Mucosa of gallbladder (tissue), 1 donor: ENCODE measurements around the gene OCA2. TPM values are rescaled to one million over a fixed set of nuclear protein-coding genes. Genes with fewer than 3 reads are reported as not detected.

Source experiments
- DNase-seq: peaks from one replicate; pipeline ENCODE4 v3.0.0-alpha.2; 2020; ENCODE audit warnings: low spot score
- total RNA-seq: library from RNA; stranded (reverse); gene quantifications from one replicate; pipeline ENCODE4 v1.2.1, GENCODE V29; 2021
- donor health status: DM: no; HTN: no; CAD: no.

The OCA2 gene
- total RNA-seq, 1 donor from 2014 or later: not detected

DNA sequence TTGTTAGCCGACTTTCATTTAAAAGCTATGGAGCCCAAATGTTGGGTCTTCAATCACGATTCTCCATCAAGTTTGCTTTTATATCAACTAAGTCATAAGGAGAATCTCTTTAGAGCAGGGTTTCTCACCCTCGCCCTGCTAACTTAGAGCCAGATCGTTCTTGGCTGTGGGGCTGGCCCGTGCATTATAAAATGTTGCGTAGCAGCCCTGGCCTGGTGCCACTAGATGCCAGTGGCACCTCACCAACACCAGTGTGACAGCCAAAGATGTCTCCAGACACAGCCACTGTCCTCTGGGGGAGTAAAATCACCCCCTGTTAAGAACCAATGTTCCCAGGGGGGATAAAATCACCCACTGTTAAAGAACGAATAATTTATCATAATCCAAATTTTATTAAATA, 226.1 kb downstream of the OCA2 start:
- DNase-seq: no peak

DNA sequence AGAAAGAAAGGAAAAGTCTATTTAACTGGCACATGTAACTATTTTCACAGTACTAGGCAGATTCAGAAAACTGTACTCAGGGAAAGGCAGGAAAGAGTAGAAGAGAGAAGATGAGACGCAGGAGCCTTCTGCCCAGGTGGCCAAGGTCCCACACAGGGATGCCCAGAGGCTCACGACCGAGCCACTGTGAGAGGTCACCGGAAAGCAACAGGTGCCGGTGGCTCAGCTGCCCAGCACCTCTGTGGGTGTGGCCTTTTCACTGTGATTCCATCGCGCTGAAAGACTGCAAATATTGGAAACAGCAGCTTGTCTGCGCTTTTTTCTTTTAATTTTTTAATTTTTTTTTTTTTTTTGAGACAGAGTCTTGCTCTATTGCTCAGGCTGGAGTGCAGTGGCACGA, 226.8 kb downstream of the OCA2 start:
- no peak for DNase-seq

DNA sequence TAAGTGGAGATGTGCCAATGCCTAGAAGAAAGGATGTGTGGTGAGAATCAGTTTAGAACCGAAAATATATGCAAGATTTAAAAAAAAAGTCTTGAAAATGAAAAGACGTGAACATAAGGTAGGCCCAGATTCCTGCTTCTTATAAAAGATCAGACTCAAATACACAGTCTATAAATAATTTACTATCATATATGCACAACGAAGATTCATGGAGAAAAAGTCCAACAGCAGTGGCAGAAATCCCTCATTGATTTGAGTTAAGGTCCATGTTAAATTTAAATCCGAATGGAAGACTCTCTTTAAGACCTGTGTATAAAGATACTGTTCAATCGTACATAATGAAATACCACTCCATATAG, 227.2 kb downstream of the OCA2 start:
- no peak for DNase-seq

DNA sequence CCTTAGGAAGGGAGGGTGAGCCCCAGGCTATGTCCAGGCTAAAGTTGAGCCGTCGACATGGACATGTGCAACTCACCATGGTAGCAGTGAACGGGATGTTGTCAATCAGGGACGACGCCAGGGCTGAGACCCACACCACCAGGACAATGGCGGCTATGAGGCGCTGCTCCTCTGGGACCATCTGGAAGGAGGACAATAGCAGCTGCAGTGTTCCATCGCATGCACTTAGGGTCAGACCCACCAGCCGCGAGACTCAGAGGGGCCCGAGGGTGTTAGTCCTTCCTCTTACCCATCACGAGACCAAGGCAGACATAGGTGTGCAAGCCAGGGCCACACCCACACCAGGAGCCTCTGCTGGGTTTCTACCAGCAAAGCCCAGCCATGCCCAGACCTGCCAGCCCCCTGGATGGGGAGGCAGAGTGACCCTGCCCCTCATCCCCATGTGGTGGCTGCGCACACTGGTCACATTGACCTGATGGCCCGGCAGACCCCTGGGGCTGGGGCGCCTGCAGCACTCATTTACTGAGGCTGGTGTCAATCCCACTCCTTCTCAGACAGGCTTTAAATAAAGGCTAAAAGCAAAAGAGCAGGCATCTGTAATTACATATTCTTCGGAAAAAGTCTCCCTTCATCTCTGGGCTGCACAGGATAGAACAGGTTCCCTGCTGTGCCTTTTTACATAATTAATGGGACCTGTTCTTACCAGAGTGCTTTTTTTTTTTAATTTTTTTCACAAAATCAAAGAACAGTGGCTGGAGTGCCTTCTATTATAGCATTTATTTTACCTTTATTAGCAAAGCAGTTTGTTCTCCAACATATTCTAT, 227.8 kb downstream of the OCA2 start:
- no peak for DNase-seq

DNA sequence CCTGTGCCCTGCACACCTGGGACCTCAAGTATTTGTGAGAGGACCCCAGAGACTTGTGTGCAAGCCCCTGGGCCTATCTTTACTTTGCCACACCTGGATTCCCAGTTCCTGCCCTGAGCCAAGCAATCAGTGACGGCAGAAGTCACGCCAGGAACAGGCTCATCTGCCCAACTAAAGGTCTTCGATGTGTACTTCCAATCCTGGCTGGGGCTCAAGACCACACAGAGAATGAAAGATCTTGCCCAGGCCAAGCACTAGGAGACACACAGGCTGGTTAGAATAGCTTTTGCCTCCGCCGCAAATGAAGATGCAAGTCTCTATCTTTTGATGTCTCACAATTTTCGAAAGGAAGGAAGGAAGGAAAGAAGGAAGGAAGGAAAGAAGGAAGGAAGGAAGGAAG, 228.8 kb downstream of the OCA2 start:
- DNase-seq: no peak

DNA sequence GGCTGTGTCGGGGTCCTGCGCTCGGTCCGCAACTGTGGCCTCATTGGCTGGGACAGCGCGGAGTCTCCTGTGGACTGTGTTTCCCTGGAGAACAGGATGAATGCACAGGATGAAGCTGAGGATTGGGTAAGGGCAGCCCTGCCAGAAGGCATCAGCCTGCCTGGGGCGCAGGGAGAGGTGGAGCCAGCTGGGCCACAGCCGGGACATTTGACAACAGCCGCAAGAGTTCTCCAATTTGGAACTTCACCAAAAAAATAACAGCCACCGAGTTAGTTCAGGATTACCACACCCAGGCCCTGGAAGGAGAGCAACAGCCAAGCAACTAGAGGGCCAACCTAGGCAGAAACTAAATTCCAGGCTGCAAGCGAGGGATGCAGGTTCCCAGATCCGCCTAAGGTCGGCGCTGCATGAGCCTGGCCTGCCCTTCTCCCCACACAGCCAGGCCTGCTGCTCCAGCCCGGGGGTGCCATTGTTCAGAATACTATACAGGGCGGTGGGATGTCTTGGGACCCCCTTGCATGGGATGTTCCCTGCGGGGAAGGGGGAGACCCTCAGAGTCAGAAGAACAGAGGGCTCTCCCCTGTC, 229.3 kb downstream of the OCA2 start:
- DNase-seq: no peak

DNA sequence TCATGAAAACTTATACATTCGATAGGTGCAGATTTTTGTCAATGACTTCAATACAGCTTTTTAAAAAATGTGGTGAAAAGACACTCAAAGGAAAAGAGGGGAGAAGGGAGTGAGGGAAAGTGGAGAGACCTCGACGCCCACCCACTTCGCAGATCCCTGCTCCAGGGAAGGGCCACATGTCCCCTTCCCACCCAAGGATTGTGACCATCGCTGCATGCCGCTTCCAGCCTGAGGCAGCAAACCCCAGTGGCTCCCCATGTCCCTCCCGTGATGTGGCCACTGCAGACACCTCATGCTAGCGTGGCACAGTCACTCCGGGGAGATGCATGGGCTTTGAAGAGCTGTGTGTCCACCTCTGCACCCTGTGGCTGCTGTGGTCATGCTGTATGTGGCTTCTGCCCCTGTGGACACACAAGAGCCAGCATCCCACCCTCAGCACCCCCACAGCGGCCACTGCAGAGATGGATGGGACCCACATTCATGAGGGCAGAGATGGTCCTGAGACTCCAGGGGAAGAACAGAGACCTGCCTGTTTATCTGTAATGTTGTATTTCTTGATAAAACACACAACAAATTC, 230.2 kb downstream of the OCA2 start:
- no peak for DNase-seq

DNA sequence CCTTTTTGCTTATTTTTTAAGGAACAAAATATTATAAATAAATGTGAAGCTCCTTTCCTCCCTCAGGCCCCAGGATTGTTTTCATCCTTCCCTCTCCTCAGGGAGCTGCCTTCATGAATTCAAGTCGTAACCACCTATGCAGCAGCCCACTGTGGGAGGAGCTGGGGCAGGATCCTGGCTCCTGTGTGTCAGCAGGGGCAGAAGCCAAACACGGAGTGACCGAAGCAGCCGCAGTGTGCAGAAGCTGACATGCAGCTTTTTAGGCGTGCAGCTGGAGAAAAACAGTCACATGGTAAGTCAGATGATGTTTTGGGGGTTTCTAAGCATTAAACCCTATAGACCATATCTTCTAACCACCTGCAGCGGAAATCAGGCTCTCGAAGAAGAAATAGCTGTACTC, 231.3 kb downstream of the OCA2 start:
- DNase-seq: no peak

DNA sequence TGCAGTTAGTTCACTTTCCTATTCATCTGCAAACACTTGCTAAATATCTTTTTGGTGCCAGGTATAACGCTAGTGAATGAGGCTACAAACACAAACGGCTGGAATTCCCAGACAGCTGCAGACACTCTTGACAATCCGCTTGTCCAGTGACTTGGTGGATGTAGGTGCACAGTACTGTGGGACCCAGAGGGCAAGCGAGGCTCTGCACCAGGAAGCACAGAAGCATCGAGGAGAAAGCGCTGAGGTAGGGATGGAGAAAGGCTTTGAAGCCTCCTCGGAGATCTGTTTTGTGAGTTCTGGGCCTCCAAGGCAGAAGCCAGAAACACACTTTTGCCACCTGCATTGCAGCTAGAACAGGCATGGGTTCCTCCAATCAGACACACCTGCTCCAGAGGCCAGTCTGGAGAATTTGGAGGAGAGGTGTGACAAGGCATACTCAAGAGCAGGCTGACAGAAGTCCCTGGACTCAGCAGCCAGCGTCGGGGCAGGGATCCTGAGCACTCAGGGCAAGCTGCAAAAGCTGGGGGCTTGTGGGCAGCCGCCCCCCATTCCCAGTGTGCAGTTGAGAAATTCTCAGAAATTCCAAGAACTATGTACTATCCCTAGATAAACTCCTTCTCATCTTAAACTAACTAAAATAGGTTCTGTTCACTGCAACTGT, 232.5 kb downstream of the OCA2 start:
- DNase-seq: no peak

DNA sequence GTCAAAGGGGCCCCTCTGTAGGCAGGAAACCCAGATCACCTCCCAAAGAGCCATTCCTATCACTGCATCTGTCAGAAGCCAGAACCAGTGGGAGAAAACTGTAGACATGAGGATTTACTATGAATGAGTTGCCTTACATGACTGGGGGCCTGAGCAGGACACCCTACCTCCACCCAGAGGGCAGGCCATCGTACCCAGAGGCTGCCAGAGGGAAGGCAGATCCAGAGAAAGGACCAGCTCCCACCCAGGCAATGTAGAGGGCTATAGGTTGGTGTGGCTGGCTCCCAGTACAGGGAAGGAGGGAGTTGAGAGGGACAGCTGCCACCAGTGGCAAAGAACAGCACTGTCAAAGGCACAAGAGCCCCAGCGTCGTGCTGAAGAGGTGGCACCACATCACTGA, 233.2 kb downstream of the OCA2 start:
- no peak for DNase-seq

DNA sequence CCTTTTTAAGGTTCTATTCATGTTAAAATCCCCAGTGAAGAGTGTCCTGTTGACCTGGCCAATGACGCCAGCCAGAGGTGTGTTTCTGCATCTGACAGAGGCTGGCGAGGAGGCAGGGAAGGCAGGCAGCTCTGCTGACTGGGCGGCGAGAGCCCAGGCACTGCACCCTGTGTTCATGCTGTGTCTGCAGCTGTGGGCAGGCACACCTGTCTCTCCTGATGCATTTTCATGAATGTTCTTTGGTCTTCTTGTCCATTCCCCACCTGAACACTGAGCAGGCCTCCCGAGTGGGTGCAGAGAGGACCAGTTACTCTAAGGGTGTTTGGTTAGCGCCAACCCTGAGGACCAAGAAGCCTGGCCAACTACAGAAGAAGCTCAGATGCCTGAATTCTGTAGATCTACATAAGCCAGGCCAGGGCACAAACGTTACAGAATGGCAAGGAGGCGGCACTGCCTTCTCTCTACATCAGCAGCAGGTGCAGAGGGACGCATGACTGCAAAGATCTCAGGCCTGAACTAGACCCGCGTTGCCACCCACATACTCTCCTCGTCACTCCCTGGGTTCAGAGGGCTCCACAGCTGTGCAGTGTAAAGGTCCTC, 233.7 kb downstream of the OCA2 start:
- DNase-seq: no peak

DNA sequence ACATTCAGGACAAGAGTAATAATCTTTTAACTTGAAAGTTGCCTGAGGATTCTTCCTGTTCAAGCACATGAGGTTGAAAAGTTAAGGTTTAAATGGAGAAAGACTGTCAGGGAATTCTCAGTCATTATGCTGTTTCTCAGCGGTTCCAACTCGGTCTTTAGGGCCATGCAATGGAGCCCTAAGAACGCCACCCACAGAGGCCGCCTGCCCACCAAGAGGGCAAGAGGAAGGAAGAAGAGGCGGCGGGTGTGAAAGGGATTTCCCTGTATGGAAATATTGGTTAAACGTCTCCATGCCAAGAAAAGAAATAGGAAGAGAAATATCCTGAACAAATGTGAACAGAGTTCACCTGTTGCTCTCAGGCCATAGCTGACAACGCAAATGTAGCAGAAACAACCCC, 234.4 kb downstream of the OCA2 start:
- DNase-seq: no peak

DNA sequence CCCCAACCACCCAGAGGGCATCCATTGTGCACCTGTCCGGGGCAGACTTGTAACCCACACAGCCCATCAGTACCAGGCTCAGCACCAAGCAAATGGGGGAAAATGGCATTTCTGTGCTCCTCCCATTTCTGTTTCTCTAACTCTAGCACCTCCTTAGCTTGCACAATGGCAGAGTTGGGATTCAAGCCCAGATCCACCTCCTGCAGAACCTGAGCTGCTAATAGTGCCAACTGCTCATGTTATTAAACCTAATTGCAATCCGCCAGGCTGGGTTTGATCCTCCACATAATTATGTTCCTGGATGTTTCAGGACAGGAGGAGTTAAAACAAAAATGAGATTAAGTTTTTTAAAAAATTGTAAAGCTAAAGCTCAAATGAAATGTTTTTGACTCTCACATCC, 235.0 kb downstream of the OCA2 start:
- no peak for DNase-seq

DNA sequence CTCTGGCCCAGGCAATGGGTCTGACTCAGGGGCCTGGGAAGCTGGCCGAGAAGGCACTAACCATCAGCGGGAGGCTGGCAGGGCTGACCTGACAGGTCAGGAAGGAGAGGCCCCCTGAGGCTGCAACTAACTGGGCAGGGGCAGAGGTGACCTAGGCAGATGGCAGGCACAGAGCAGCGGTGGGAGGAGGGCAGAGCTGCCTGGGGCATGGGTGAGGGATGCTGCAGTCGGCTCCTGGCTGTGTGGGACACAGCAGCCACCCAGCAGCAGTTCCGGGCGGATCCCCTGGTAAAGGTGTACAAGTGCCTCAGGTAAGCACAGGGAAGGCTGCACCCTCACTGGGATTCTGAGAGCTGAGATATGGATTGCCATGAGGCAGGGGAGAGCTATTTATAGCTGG, 236.1 kb downstream of the OCA2 start:
- DNase-seq: no peak

DNA sequence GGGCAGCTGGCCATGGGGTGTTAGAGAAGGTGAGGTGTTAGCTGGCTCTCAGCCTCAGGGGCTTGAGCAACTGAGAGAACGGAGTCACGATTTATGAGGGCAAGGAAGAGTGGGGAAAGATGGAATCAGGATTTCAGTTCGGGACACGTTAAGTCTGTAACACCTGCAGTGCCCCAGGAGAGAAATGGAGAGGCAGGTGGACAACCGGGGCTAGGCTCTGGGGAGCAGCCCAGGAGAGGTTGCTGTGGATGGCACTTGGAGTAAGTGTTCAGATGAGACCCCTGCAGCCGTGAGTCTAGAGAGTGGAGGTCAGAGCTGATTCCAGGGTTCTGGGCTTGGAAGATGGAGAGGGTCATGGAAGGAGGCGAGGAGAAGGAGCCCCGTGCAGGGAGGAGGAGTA, 237.9 kb downstream of the OCA2 start:
- DNase-seq: no peak

DNA sequence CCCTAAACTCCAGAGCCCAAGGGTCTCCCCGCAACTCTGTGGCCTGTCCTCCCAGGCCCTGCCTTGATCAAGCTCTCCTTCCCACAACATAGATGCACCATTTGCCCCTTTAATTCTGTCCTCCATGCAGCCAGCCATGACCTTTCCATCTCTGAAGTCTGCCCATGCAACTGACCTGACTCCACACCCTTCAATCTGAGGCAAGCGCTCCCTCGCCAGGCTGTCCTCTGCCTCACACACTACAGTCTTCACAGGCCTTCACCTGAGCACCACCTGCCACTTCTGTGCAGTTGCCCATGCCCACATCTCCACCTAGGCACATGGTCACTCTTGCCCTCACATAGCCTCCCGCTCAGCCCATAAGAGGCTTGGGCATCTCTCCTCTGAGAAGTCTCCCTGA, 244.0 kb downstream of the OCA2 start:
- no peak for DNase-seq

DNA sequence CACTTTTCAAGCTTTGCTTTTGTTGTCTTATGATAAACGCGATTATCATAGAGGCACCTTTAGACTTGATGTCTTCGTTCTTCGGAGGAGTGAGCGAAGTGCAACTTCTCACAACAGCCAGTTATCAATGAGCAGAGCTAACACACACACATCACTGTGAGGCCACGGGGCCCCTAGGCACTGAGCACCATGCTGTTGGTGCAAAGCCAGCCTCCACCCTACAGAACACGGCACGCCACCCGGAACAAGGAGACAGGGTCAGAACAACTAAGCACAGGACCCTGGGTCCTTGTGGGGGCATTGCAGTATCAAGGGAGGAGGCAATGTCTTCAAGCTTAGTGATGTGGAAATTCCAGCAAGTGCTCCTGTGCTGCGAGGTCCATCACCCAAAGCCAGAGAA, 244.5 kb downstream of the OCA2 start:
- no peak for DNase-seq

DNA sequence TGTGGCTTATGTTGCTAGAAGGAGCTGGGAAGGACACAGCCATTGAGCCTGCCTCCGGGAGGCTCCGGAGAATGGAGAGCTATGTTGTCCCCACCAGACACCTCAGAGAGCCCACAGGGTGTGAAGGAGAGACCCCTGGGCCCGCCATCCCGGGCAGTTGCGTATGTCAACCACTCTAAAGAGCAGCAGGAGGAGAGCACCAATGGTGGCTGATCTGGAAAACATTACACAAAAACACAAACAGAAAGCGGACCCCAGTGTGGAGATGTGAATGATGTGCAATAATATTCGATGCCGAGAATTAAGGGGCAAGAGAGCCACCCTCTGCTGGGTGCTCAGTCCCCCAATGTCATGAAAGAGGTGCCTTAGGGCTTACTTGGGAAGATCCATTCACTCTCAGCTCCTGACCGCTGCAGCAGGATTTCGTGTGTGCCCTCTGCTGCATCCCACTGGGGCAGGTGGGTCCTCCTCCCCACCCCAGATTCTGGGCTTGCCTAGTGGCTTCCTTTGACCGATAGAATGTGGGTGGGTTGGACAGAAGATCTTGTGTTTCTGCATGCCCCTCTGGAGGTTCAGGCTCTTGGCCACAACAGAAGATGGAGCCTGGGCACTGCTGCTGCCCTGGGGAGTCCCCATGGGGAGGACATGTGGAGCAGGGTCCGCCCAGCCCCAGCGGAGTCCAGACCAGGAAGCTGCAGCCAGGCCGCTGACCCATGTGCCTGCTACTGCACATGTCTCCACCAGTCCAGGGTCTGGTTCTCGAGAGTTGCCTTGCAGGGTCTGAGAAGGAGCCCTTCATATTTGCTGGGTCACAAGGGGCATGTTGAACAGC, 245.3 kb downstream of the OCA2 start:
- no peak for DNase-seq

DNA sequence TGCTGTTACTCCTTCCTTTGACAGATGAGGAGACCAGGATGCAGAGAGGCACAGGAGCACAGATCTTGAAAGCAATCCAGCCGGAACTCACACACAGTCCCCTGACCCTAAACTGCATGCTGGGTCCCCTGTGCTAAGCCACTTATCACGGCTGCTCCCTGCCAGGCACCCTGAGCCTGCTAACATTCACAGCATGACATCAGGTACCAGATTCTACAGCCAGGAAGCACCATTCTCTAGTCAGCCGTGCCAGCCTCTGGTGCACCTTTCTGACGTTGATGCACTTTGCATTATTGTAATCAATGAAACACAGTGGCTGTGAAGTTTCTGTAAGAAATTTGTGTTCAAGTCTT, 247.3 kb downstream of the OCA2 start:
- DNase-seq: no peak

DNA sequence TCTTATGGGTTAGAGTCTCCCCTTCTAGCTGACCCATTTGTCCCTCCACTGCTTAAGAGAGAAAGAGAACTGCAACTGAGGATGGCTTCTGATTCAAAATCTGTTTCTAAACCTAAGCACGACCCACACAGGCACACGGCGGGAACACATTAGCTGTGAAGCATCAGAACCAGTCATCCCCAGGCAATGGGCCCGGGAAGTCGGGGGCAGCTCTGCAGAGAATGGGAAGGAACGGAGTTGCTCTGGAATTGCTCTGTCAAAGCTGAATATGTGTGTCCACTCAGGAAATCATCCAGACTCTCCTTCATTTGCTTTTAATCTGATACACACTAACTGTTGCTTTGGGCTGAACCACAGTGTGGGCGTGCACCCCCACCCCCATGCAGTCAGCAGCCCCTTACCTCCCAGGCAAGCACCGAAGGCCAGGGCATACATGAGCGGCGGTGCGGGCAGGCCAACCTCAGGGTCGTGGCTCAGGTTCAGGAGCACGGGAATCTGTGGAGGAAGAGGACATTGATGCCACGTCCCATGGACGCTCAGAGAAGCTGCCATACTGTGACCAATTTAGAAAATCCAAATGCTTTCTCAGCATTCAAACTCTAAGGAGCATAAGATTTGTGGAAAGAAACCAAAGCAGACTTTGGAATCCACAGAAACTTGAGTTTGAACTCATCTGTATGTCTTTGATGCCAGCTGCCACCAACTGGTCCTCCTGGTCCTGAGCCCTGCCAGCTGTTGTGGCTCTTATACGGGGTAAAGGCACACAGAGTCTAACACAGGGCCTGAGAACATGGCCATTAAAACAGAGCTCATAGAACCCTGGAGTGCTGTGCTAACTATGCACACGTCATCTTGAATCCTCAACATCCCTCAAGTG, 247.9 kb downstream of the OCA2 start:
- no peak for DNase-seq

DNA sequence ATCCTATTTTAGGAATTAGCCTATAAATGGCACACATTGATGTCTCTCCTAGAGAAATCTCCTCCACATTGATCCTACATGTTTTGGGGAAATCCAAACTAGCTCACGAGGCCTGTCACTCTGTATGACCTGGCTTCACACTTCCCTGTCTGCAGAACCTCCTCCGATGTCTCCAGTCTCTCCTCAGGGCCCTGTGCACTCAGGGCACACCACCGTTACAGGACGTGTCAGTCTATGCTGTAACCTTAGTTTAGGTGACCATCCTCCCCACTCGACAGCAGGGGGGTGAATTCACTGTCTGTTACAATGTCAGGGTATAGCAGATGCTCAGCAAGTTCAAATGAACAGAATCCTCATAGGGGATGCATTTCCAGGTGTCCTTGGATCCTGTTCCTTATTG, 249.1 kb downstream of the OCA2 start:
- DNase-seq: no peak
